ENCODE results near the gene MEF2C.

The MEF2C gene

DNA sequence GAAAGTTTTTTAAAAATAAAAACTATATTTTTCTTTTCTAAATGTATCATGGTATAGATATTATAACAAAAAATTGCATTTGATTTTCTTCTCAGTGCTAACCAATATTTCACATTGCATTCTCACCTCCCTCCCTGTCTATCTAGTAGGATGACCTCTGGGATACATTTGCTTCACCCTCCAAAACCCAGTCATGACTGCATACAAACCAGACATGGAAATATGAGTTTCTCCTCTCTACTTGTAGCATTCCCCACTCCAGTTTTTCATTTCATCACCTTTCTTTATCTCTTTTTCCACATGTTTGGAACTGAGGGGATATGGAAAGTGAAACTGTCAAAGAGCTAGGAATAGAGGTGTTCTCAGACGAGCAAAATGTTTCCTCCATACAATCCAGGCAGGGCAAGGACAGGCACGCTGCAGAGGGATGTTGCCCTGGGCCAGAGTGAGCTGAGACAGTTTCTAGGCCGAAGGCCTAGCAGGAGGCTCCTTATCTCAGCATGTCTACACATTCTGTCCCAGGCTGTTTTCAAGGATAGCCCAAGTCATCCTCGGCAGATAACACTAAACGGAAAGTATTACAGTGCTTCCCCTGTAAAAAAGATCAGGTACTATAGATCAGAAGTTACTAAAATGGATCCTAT, 46.7 kb downstream of the MEF2C start:
- peak overlapping the region; percentile 17 for H3K4me3 ChIP-seq (ENCODE audit: low read length)
- H3K4me1 ChIP-seq (ENCODE audit: control insufficient read depth, low read length), result peaks cover 91% of the 10 kb centered on the region
- H3K9me2 ChIP-seq (replicated peaks; ENCODE audit: control insufficient read depth, low read length), result no peaks in the 10 kb centered on the region
- peak overlapping the region; percentile 58 for H3K4me2 ChIP-seq (ENCODE audit: low read length)
- H3K9me3 ChIP-seq (ENCODE audit: control insufficient read depth, insufficient read depth, low read length), result no peaks in the 10 kb centered on the region
- peaks cover 24% of the 10 kb centered on the region for H3F3A ChIP-seq (ENCODE audit: control insufficient read depth, insufficient read depth)
- peaks cover 96% of the 10 kb centered on the region for H3K79me2 ChIP-seq (ENCODE audit: control insufficient read depth, low read length)
- H3K27me3 ChIP-seq (ENCODE audit: control insufficient read depth, low read length), result no peaks in the 10 kb centered on the region
- TF ChIP-seq CTCF (IDR thresholded peaks at IDR 0.05; ENCODE audit: low read depth, low read length, poor library complexity, severe bottlenecking), result no peak
- no peak for TF ChIP-seq EZH2phosphoT487 (IDR thresholded peaks at IDR 0.05; ENCODE audit: borderline replicate concordance, low read length)
- H4K20me1 ChIP-seq (ENCODE audit: control insufficient read depth, insufficient read depth, low read depth, low read length), result no peaks in the 10 kb centered on the region
- peak overlapping the region; percentile 47 for H3K27ac ChIP-seq (ENCODE audit: low read depth, low read length)
- H3K36me3 ChIP-seq (ENCODE audit: control insufficient read depth, low read length), result peaks cover 26% of the 10 kb centered on the region

DNA sequence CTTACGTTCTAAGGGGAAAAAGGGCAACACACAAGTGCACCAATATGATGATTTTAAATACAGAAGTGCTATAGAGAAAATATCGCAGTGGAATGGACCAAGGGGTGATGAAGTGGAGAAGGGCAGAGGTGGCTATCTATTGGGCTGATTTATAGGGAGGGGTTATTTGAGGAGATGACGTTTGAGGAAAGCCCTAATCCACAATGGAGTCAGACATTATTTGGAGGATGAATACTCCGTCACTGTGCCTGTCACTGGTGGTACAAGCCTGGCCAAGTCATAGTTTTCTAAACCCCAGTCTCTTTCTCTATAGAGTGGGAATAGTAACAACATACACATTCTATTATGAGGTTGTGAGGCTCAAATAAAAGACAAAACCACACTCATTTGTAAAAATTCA, 48.5 kb downstream of the MEF2C start:
- Histone ChIP-seq H3K36me3 (ENCODE audit: control insufficient read depth, low read length) (peaks cover 36% of the 10 kb centered on the region), H3K4me1 (ENCODE audit: control insufficient read depth, low read length) (peaks cover 95% of the 10 kb centered on the region), H3K27me3 (ENCODE audit: control insufficient read depth, low read length) (no peaks in the 10 kb centered on the region), H3K9me3 (ENCODE audit: control insufficient read depth, insufficient read depth, low read length) (no peaks in the 10 kb centered on the region), H3K79me2 (ENCODE audit: control insufficient read depth, low read length) (peaks cover 97% of the 10 kb centered on the region), H3K9me2 (replicated peaks; ENCODE audit: control insufficient read depth, low read length) (no peaks in the 10 kb centered on the region), H3K4me2 (ENCODE audit: low read length) (peak overlapping the region; percentile 94), H4K20me1 (ENCODE audit: control insufficient read depth, insufficient read depth, low read depth, low read length) (no peaks in the 10 kb centered on the region), H3K4me3 (ENCODE audit: low read length) (peak overlapping the region; percentile 73), H3F3A (ENCODE audit: control insufficient read depth, insufficient read depth) (peaks cover 36% of the 10 kb centered on the region), H3K27ac (ENCODE audit: low read depth, low read length) (peak overlapping the region; percentile 98)
- TF ChIP-seq CTCF (IDR thresholded peaks at IDR 0.05; ENCODE audit: low read depth, low read length, poor library complexity, severe bottlenecking), result no peak
- TF ChIP-seq EZH2phosphoT487 (IDR thresholded peaks at IDR 0.05; ENCODE audit: borderline replicate concordance, low read length), result no peak

- peak overlapping the region; percentile 73 for H3K4me3 ChIP-seq (ENCODE audit: low read length)
- TF ChIP-seq CTCF (IDR thresholded peaks at IDR 0.05; ENCODE audit: low read depth, low read length, poor library complexity, severe bottlenecking) (no peak), EZH2phosphoT487 (IDR thresholded peaks at IDR 0.05; ENCODE audit: borderline replicate concordance, low read length) (no peak)
- H3K79me2 ChIP-seq (ENCODE audit: control insufficient read depth, low read length), result peaks cover 97% of the 10 kb centered on the region
- H3K9me2 ChIP-seq (replicated peaks; ENCODE audit: control insufficient read depth, low read length), result no peaks in the 10 kb centered on the region
- H3K9me3 ChIP-seq (ENCODE audit: control insufficient read depth, insufficient read depth, low read length), result no peaks in the 10 kb centered on the region
- H3F3A ChIP-seq (ENCODE audit: control insufficient read depth, insufficient read depth), result peaks cover 37% of the 10 kb centered on the region
- H3K36me3 ChIP-seq (ENCODE audit: control insufficient read depth, low read length), result peaks cover 33% of the 10 kb centered on the region
- H3K27me3 ChIP-seq (ENCODE audit: control insufficient read depth, low read length), result no peaks in the 10 kb centered on the region
- peak overlapping the region; percentile 98 for H3K27ac ChIP-seq (ENCODE audit: low read depth, low read length)
- H3K4me2 ChIP-seq (ENCODE audit: low read length), result peak overlapping the region; percentile 94
- H3K4me1 ChIP-seq (ENCODE audit: control insufficient read depth, low read length), result peaks cover 95% of the 10 kb centered on the region
- H4K20me1 ChIP-seq (ENCODE audit: control insufficient read depth, insufficient read depth, low read depth, low read length), result no peaks in the 10 kb centered on the region
These were observed 48.9 kb downstream of the MEF2C start for GRCh38 chr5:88834131-88834462.

Measured in DOHH2 (cell line).